ENCODE results near the gene C20orf96. TPM values are rescaled to one million over a fixed set of nuclear protein-coding genes. Genes with fewer than 3 reads are reported as not detected.

Gene C20orf96
- total and polyA plus RNA-seq, 2 experiments from 2014 or later = 14.6 to 36.3 TPM

DNA sequence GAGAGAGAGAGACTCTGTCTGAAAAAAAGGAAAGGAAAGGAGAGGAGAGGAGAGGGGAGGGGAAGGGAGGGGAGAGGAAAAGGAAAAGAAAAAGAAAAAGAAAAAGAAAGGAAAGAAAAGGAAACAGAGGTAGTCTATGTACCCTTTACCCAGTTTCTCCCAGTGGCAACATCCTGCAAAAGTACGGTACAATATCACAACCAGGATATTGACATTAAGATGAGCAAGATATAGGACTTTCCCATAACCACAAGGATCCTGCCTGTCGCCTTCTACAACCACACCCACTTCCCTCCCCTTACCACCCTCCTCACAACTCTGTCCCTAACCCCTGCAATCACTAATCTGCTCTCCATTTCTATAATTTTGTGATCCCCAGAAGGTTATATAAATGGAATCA lies 4.0 kb downstream of the C20orf96 start (continued):
- TF ChIP-seq ZNF462 (CRISPR knock-in tag; IDR thresholded peaks at IDR 0.05) (no peak), EZH2 (IDR thresholded peaks at IDR 0.05; ENCODE audit: low read depth, unreplicated experiment) (no peak), ZNF114 (CRISPR knock-in tag; IDR thresholded peaks at IDR 0.05) (no peak)

GRCh38 chr20:284172-284571 lies 6.4 kb downstream of the C20orf96 start:
- Histone ChIP-seq H3K4me2 (no peak overlapping the region), H3K4me3 (no peak overlapping the region), H3K36me3 (ENCODE audit: insufficient read depth) (no peaks in the 10 kb centered on the region), H3K4me1 (ENCODE audit: insufficient read depth) (no peaks in the 10 kb centered on the region), H3K9me2 (ENCODE audit: insufficient read depth) (no peaks in the 10 kb centered on the region), H3K27ac (ENCODE audit: low read depth) (no peak overlapping the region), H2AFZ (no peak overlapping the region), H4K20me1 (replicated peaks; ENCODE audit: insufficient read depth) (peaks cover 6% of the 10 kb centered on the region; the same call in 1 of the 2 replicates), H3F3A (replicated peaks; ENCODE audit: low read depth) (peaks cover 10% of the 10 kb centered on the region; the same call in 1 of the 2 replicates), H3K27me3 (ENCODE audit: insufficient read depth) (no peaks in the 10 kb centered on the region), H3K79me2 (replicated peaks; ENCODE audit: insufficient read depth) (peaks cover 7% of the 10 kb centered on the region)
- Mint-ChIP-seq H3K27ac (no peak overlapping the region), H3K27me3 (ENCODE audit: insufficient read depth, low read depth, poor library complexity) (peaks cover 5% of the 10 kb centered on the region), H3K9me3 (0 out of 3 replicates have a peak, but pooled peaks cover 2% of the 10 kb centered on the region), H3K4me1 (0 out of 3 replicates have a peak, but pooled peaks cover 4% of the 10 kb centered on the region), H3K4me3 (no peak overlapping the region), H3K36me3 (ENCODE audit: low read depth) (peaks cover 33% of the 10 kb centered on the region)
- ATAC-seq (no peak), DNase-seq (ENCODE audit: low spot score) (no peak)
- no peak for TF ChIP-seq CTCF (conservative IDR thresholded peaks at IDR 0.05; ENCODE audit: low read depth in 2 of 2)
- TF ChIP-seq, protein P1, sequence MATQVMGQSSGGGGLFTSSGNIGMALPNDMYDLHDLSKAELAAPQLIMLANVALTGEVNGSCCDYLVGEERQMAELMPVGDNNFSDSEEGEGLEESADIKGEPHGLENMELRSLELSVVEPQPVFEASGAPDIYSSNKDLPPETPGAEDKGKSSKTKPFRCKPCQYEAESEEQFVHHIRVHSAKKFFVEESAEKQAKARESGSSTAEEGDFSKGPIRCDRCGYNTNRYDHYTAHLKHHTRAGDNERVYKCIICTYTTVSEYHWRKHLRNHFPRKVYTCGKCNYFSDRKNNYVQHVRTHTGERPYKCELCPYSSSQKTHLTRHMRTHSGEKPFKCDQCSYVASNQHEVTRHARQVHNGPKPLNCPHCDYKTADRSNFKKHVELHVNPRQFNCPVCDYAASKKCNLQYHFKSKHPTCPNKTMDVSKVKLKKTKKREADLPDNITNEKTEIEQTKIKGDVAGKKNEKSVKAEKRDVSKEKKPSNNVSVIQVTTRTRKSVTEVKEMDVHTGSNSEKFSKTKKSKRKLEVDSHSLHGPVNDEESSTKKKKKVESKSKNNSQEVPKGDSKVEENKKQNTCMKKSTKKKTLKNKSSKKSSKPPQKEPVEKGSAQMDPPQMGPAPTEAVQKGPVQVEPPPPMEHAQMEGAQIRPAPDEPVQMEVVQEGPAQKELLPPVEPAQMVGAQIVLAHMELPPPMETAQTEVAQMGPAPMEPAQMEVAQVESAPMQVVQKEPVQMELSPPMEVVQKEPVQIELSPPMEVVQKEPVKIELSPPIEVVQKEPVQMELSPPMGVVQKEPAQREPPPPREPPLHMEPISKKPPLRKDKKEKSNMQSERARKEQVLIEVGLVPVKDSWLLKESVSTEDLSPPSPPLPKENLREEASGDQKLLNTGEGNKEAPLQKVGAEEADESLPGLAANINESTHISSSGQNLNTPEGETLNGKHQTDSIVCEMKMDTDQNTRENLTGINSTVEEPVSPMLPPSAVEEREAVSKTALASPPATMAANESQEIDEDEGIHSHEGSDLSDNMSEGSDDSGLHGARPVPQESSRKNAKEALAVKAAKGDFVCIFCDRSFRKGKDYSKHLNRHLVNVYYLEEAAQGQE (IDR thresholded peaks at IDR 0.05; ENCODE audit: unreplicated experiment) = no peak
